ENCODE data around the gene KLHL22.

Gene KLHL22

DNA sequence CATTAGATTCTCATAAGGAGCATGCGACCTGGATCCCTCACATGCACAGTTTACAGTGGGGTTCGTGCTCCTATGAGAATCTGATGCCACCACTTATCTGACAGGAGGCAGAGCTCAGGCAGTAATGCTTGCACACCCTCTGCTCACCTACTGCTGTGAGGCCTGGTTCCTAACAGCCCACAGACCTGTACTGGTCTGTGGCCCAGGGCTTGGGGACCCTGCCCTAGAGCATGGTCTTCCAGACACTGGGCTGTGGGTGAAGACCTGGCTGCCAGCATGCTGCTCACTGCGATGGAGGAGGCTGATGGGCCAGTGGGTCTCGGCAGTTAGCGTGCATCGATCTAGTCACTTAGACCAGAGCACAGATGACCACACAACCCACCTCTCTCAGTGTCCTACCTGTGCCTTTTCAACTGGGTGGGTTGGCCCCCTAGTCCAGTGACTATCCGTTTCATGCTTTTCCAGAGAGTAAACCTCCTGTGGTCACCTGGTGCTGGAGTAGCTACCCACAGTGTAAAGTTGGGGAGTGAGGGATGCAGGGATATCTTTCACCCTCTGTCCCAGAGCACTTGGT is 32.9 kb upstream of the KLHL22 start:
- no peak overlapping the region for H3K27ac ChIP-seq
- no peak for TF ChIP-seq ZFX (IDR thresholded peaks at IDR 0.05; ENCODE audit: borderline replicate concordance)
- no peak for TF ChIP-seq CTCF (IDR thresholded peaks at IDR 0.05)

DNA sequence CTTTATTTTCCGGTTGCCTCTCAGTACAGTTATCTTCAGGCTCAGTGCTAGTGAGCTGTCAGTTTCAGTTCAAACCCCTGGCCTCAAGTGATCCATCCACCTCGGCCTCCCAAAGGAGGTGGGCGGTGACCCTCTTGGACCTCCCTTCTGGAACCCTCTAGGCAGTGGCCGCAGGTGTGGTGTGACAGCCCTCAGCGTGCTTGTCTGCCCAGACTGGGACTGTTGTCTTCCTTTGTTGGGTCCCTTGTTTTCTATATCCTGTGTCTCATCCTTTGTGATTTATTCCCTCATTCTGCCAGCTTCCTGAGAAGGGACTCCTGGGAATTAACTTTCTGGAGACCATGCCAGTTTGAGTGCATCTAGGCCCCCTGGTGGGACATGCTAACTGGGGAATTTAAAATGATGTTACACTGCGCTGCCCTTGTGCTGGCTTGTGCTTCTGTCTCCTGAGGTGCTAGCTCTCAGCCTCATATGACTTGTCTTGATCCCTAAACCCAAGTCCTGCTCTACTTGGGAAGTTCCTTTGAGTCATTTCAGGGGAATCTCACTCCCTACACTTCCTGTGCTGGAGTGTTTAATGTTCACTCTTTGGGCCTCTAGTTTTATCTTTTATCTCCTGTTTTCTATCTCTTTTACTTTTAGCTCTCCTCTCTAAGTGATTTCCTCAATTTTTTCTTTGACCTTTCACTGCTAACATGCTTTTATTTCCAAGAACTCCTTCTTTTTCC is 31.2 kb upstream of the KLHL22 start:
- H3K27ac ChIP-seq, result no peak overlapping the region

GRCh38 chr22:20526305-20526627 is 30.7 kb upstream of the KLHL22 start:
- no peak for TF ChIP-seq CTCF (IDR thresholded peaks at IDR 0.05)
- no peak overlapping the region for H3K27ac ChIP-seq

More for the DNA sequence above, 31.2 kb upstream of the KLHL22 start:
- TF ChIP-seq CTCF (IDR thresholded peaks at IDR 0.05), result no peak
- TF ChIP-seq ZFX (IDR thresholded peaks at IDR 0.05; ENCODE audit: borderline replicate concordance), result no peak

DNA sequence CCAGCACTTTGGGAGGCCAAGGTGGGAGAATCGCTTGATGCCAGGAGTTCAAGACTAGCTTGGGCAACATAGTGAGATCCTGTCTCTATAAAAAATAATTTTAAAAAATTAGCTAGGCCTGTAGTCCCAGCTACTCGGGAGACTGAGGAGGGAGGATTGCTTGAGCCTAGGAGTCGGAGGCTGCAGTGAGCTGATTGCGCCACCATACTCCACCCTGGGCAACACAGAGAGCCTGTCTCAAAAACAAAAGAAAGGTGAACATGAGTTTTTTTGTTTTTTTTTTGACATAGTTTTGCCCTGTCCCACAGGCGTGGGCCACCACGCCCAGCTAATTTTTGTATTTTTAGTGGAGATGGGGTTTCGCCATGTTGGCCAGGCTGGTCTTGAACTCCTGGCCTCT is 29.5 kb upstream of the KLHL22 start:
- TF ChIP-seq CTCF (IDR thresholded peaks at IDR 0.05) (no peak), ZFX (IDR thresholded peaks at IDR 0.05; ENCODE audit: borderline replicate concordance) (no peak)
- H3K27ac ChIP-seq, result no peak overlapping the region

DNA sequence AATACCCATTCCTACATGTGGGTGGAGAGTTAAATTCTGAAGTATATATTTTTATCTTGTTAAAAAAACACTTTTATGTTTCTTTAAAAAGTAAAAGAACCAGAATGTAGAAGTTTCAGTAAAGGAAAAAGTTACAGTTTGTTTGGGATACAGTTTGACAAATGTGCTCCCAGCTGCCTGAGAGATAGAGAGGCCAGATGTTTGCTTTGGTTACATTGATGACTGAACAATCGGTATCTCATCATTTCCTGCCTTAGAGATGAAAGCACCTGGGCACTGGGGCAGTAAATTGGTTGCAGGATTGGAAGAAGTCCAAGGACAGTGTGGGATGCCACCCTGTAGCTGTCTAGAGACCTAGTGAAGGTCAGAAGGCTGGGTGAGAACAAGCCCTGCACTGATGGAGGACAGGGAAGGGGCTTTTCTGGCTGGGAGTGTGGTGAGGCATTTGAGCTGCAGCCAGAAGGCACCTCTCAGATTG is 28.4 kb upstream of the KLHL22 start:
- TF ChIP-seq CTCF (IDR thresholded peaks at IDR 0.05), result no peak
- TF ChIP-seq ZFX (IDR thresholded peaks at IDR 0.05; ENCODE audit: borderline replicate concordance), result no peak

DNA sequence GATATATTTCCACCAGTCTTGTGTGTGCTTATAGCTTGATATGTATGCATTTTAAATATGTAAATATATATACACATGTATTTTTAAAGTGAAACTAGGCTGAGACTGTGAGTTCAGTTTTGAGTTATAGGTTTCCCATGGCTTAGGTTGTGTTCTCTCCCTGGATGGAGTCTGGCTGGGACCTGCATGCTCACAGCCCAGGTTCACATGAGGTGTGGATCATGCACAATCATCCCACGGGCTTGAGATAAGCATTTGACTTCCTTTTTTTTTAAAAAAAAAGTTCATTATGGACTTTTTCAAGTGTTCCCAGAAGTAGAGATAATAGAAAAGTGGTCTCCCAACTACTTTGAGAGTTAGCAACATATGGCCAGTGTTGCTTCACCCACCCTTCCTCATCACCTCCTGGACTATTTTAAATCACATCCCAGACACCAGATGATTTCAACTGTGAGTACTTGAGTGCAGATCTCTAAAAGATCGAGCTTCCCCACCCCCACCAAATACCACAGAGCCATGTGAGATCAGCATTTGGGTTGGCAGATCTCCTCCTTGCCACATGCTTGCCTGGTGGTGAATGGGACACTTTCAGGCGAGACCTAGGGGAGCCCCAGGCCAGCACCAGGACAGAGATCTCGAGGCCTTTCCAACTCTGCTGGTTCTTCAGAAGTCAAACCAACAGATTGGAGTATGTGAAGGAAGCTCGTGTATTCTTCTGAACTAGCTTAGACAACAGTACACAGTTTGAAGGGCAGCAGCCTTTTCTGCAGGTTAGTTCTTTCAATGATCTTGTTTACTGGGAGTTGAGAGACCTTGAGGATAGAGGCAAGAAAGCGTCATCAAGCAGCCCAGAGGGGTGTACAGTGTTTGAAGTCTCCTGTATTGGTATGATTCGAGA is 27.7 kb upstream of the KLHL22 start:
- TF ChIP-seq CTCF (IDR thresholded peaks at IDR 0.05), result no peak
- no peak for TF ChIP-seq ZFX (IDR thresholded peaks at IDR 0.05; ENCODE audit: borderline replicate concordance)
- H3K27ac ChIP-seq, result no peak overlapping the region

More for the DNA sequence above, 28.4 kb upstream of the KLHL22 start:
- H3K27ac ChIP-seq, result no peak overlapping the region
